H9 (cell line): ENCODE measurements around the gene ZNF607. TPM values are rescaled to one million over a fixed set of nuclear protein-coding genes. Genes with fewer than 3 reads are reported as not detected.

ENCODE experiments used
- DNase-seq: peaks from one replicate; pipeline ENCODE4 v3.0.0-alpha.2; 2017
- H2AFZ ChIP-seq: one replicate; pipeline ENCODE4 v1.6.1; 2013; ENCODE audit warnings: mild to moderate bottlenecking, low read length, control low read depth, moderate library complexity
- H2AK5ac ChIP-seq: 2 replicates; pipeline ENCODE4 v1.6.1; 2013; ENCODE audit warnings: low read length, control low read depth, mixed read lengths; ENCODE audit not compliant: insufficient read length
- H2BK120ac ChIP-seq: one replicate; pipeline ENCODE4 v1.6.1; 2013; ENCODE audit warnings: low read depth, mild to moderate bottlenecking, low read length, control low read depth, inconsistent platforms; ENCODE audit not compliant: poor library complexity, severe bottlenecking
- H2BK12ac ChIP-seq: 2 replicates; pipeline ENCODE4 v1.6.1; 2013; ENCODE audit warnings: low read length, control low read depth, mixed read lengths, low read depth; ENCODE audit not compliant: insufficient read length
- H2BK15ac ChIP-seq: 2 replicates; pipeline ENCODE4 v1.6.1; 2013; ENCODE audit warnings: low read depth, low read length, control low read depth
- H2BK20ac ChIP-seq: one replicate; pipeline ENCODE4 v1.6.1; 2013; ENCODE audit warnings: low read depth, mild to moderate bottlenecking, low read length, control low read depth, inconsistent platforms; ENCODE audit not compliant: poor library complexity, severe bottlenecking
- H2BK5ac ChIP-seq: 2 replicates; pipeline ENCODE4 v1.6.1; 2013; ENCODE audit warnings: low read length, control low read depth, mixed read lengths; ENCODE audit not compliant: insufficient read length
- H3K14ac ChIP-seq: 2 replicates; pipeline ENCODE4 v1.6.1; 2013; ENCODE audit warnings: low read length, control low read depth; ENCODE audit not compliant: insufficient read depth
- H3K18ac ChIP-seq: 2 replicates; pipeline ENCODE4 v1.6.1; 2013; ENCODE audit warnings: low read depth, mild to moderate bottlenecking, mixed read lengths, low read length, control low read depth; ENCODE audit not compliant: insufficient read length
- H3K23ac ChIP-seq: 2 replicates; pipeline ENCODE4 v1.6.1; 2013; ENCODE audit warnings: low read length, control low read depth, mixed read lengths, low read depth; ENCODE audit not compliant: insufficient read length
- H3K23me2 ChIP-seq: 2 replicates; pipeline ENCODE4 v1.6.1; 2013; ENCODE audit warnings: low read depth, mild to moderate bottlenecking, mixed read lengths, low read length, control low read depth; ENCODE audit not compliant: insufficient read length, poor library complexity, severe bottlenecking
- H3K27ac ChIP-seq: 2 replicates; pipeline ENCODE4 v1.5.1; 2013; ENCODE audit warnings: low read length, control low read depth, mixed read lengths, low read depth; ENCODE audit not compliant: insufficient read length
- H3K27me3 ChIP-seq: 2 replicates; pipeline ENCODE4 v1.6.1; 2013; ENCODE audit warnings: low read length, control low read depth, inconsistent platforms; ENCODE audit not compliant: insufficient read depth
- H3K4ac ChIP-seq: 2 replicates; pipeline ENCODE4 v1.6.1; 2013; ENCODE audit warnings: low read depth, mild to moderate bottlenecking, control low read depth, inconsistent platforms, low read length, moderate library complexity
- H3K4me1 ChIP-seq: 2 replicates; pipeline ENCODE4 v1.6.1; 2013; ENCODE audit warnings: low read length, control low read depth, inconsistent platforms; ENCODE audit not compliant: insufficient read depth
- H3K4me2 ChIP-seq: 2 replicates; pipeline ENCODE4 v1.6.1; 2013; ENCODE audit warnings: low read length, control low read depth, mixed read lengths; ENCODE audit not compliant: insufficient read length, insufficient read depth
- H3K56ac ChIP-seq: 2 replicates; pipeline ENCODE4 v1.6.1; 2013; ENCODE audit warnings: low read depth, mild to moderate bottlenecking, mixed read lengths, low read length, control low read depth; ENCODE audit not compliant: insufficient read length
- H3K79me1 ChIP-seq: 2 replicates; pipeline ENCODE4 v1.6.1; 2013; ENCODE audit warnings: low read depth, mild to moderate bottlenecking, moderate library complexity, low read length, control low read depth, inconsistent platforms; ENCODE audit not compliant: insufficient read depth, poor library complexity, severe bottlenecking
- H3K79me2 ChIP-seq: 2 replicates; pipeline ENCODE4 v1.6.1; 2013; ENCODE audit warnings: low read length, control low read depth, inconsistent platforms; ENCODE audit not compliant: insufficient read depth
- H3K9ac ChIP-seq: 2 replicates; pipeline ENCODE4 v1.6.1; 2013; ENCODE audit warnings: low read length, control low read depth, mixed read lengths; ENCODE audit not compliant: insufficient read length; ENCODE audit errors: extremely low read depth
- H3K9me3 ChIP-seq: one replicate; pipeline ENCODE4 v1.6.1; 2013; ENCODE audit warnings: low read depth, low read length, inconsistent platforms; ENCODE audit not compliant: control insufficient read depth
- H3T11ph ChIP-seq: one replicate; pipeline ENCODE4 v1.6.1; 2013; ENCODE audit warnings: mild to moderate bottlenecking, low read length, control low read depth, inconsistent platforms
- H4K20me1 ChIP-seq: one replicate; pipeline ENCODE4 v1.6.1; 2013; ENCODE audit not compliant: control insufficient read depth, insufficient read length, insufficient read depth
- H4K5ac ChIP-seq: 2 replicates; pipeline ENCODE4 v1.6.1; 2013; ENCODE audit warnings: low read depth, mild to moderate bottlenecking, mixed read lengths, low read length, control low read depth; ENCODE audit not compliant: insufficient read length
- H4K8ac ChIP-seq: replicated peaks from 2 replicates; pipeline ENCODE4 v1.6.1; 2013; ENCODE audit warnings: low read length, control low read depth, mixed read lengths, low read depth; ENCODE audit not compliant: insufficient read length
- H4K91ac ChIP-seq: 2 replicates; pipeline ENCODE4 v1.6.1; 2013; ENCODE audit warnings: low read depth, mild to moderate bottlenecking, moderate library complexity, mixed read lengths, low read length, control low read depth; ENCODE audit not compliant: insufficient read length
- H3K27ac Mint-ChIP-seq, 3 experiments: 2 replicates in 2 of 3; 3 replicates in 1 of 3; pipeline ENCODE4 v1.8.0; 2020 to 2021; ENCODE audit warnings: mixed read lengths in 3 of 3, mild to moderate bottlenecking in 1 of 3, moderate library complexity in 1 of 3
- H3K27me3 Mint-ChIP-seq: 2 replicates; pipeline ENCODE4 v1.8.0; 2021; ENCODE audit warnings: low read depth, mild to moderate bottlenecking, moderate library complexity, mixed read lengths
- H3K36me3 Mint-ChIP-seq, 3 experiments: 2 replicates in 2 of 3; 3 replicates in 1 of 3; pipeline ENCODE4 v1.8.0; 2020 to 2021; ENCODE audit warnings: low read depth in 3 of 3, mixed read lengths in 3 of 3; ENCODE audit not compliant: insufficient read depth in 1 of 3
- H3K4me1 Mint-ChIP-seq, 2 experiments: 2 replicates each; pipeline ENCODE4 v1.8.0; 2020; ENCODE audit warnings: mixed read lengths in 2 of 2
- H3K4me3 Mint-ChIP-seq, 2 experiments: 2 replicates in 1 of 2; 3 replicates in 1 of 2; pipeline ENCODE4 v1.8.0; 2020 to 2021; ENCODE audit warnings: mild to moderate bottlenecking in 2 of 2, mixed read lengths in 2 of 2, moderate library complexity in 1 of 2
- H3K9me3 Mint-ChIP-seq, 2 experiments: 2 replicates in 1 of 2; 3 replicates in 1 of 2; pipeline ENCODE4 v1.8.0; 2020; ENCODE audit warnings: mild to moderate bottlenecking in 2 of 2, mixed read lengths in 2 of 2, moderate library complexity in 1 of 2
- WGBS: extraction: QIAGEN DNeasy Blood & Tissue Kit; methylation state at CpG from one replicate; pipeline ENCODE4 v1.1.7; 2013; ENCODE audit warnings: missing lambda C conversion rate, low lambda C conversion rate, mixed read lengths; ENCODE audit not compliant: insufficient read length; ENCODE audit errors: extremely low coverage; 5-methylcytosine and 5-hydroxymethylcytosine counted together
- long read RNA-seq: library from polyadenylated mRNA; unstranded; transcript quantifications from one replicate; pipeline ENCODE4 v2.0.0, GENCODE V29; 2020
- total RNA-seq: library from RNA; stranded (reverse); gene quantifications from 2 replicates; pipeline ENCODE4 v1.2.1, GENCODE V29; 2021
- TF ChIP-seq, protein P1 (sequence below): fragments of 200-600 bp; sonication (generic); conservative IDR thresholded peaks from 3 replicates; pipeline ENCODE4 v1.8.0; 2021; ENCODE audit warnings: antibody characterized with exemption, mild to moderate bottlenecking

Gene ZNF607
- total RNA-seq = 24.3 and 27.5 TPM in 2 replicates
- long read RNA-seq, full-length matches to known transcripts = 30 of 102 reads
- long read RNA-seq, partial matches to known transcripts = 1 of 102 reads
- long read RNA-seq, other reads (novel, unspliced or antisense) = 71 of 102 reads

DNA sequence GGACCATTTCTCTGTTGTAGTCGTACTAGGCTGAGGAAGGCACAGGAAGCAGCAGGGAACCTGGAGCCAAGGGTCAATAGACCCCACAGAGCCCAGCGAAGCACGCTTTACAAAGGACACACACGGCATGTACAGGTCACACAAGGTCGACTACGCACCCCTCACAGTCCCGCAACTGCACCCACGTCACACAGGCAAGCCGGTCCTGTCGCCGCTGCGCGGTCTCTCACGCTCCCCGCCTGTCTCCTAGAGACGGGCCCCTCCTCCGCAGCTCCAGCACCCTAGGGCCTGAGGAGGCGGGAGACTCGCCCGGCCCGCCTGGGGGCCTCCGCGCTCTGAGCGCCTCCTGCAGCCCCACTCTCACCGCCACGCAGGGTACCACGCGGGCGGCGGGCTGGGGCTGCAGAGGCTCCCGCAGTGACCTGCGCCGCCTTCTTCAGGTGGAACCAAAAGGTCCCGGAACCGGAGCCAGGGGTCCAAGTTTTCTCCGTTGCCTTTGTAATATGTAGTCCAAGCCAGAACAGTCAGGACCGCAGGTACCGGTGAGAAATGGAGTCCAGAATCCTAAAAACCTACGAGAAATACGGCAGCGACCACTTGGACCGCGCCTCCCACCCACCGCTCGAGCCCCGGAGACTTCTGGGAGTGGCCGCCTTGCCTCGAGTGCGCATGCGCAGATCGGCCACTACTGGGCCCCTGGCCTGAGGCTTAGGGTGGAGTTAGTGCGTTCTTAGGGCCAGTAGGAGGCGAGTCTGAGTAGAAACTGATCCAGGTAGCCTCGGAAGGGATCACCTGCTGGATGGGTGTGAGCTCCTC is at the start of gene ZNF607:
Gene ZNF607, minus strand, starts transcription at position 651 of the 816 bp plus-strand sequence. CDS start 8,143 bp downstream, outside the sequence.
- no CpG with 5 or more reads among the region's 54 CpGs for WGBS
- no peak within 1 kb of the TSS for H2BK20ac ChIP-seq
- peaks cover 1% of the 10 kb centered on the region; the same call in 1 of the 2 replicates for H3K79me2 ChIP-seq
- peak; percentile 97 for DNase-seq
- Mint-ChIP-seq H3K36me3 (peaks cover 5 to 13% (median 11%) of the 10 kb centered on the region in 3 experiments; a peak in 5 of 7 replicates), H3K4me3 (peak within 1 kb of the TSS; percentile 97 to 98), H3K4me1 (peaks cover 27 to 29% of the 10 kb centered on the region in 2 experiments), H3K27me3 (no peaks in the 10 kb centered on the region; the same call in 1 of the 2 replicates), H3K9me3 (no peaks in the 10 kb centered on the region), H3K27ac (peak within 1 kb of the TSS; percentile 43 to 95 (median 89); a peak in 4 of 7 replicates)
- no peak within 1 kb of the TSS for H3K27ac ChIP-seq
- no peaks in the 10 kb centered on the region for H3K9me3 ChIP-seq
- H2BK120ac ChIP-seq = no peak within 1 kb of the TSS
- H3K23ac ChIP-seq = no peak within 1 kb of the TSS
- no peaks in the 10 kb centered on the region for H3K27me3 ChIP-seq
- H4K91ac ChIP-seq = no peak within 1 kb of the TSS
- no peak within 1 kb of the TSS for H3K56ac ChIP-seq
- H3K23me2 ChIP-seq = peaks cover 5% of the 10 kb centered on the region
- H2BK15ac ChIP-seq = no peak within 1 kb of the TSS
- H4K20me1 ChIP-seq = no peaks in the 10 kb centered on the region
- H2BK5ac ChIP-seq = no peak within 1 kb of the TSS
- H3K9ac ChIP-seq = peak within 1 kb of the TSS; percentile 32
- TF ChIP-seq, protein P1, sequence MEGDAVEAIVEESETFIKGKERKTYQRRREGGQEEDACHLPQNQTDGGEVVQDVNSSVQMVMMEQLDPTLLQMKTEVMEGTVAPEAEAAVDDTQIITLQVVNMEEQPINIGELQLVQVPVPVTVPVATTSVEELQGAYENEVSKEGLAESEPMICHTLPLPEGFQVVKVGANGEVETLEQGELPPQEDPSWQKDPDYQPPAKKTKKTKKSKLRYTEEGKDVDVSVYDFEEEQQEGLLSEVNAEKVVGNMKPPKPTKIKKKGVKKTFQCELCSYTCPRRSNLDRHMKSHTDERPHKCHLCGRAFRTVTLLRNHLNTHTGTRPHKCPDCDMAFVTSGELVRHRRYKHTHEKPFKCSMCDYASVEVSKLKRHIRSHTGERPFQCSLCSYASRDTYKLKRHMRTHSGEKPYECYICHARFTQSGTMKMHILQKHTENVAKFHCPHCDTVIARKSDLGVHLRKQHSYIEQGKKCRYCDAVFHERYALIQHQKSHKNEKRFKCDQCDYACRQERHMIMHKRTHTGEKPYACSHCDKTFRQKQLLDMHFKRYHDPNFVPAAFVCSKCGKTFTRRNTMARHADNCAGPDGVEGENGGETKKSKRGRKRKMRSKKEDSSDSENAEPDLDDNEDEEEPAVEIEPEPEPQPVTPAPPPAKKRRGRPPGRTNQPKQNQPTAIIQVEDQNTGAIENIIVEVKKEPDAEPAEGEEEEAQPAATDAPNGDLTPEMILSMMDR = peak; percentile 77
- no peak within 1 kb of the TSS for H4K5ac ChIP-seq
- no peak within 1 kb of the TSS for H2AK5ac ChIP-seq
- H3K18ac ChIP-seq = no peak within 1 kb of the TSS
- H3K14ac ChIP-seq = no peak within 1 kb of the TSS
- H3K4ac ChIP-seq = no peak within 1 kb of the TSS
- H3K79me1 ChIP-seq = no peaks in the 10 kb centered on the region
- peaks cover 8% of the 10 kb centered on the region; the same call in 1 of the 2 replicates for H3K4me1 ChIP-seq
- H3T11ph ChIP-seq = no peak within 1 kb of the TSS
- H2BK12ac ChIP-seq = no peak within 1 kb of the TSS
- H2AFZ ChIP-seq = no peak within 1 kb of the TSS
- H4K8ac ChIP-seq = no peak within 1 kb of the TSS
- H3K4me2 ChIP-seq = peak within 1 kb of the TSS; percentile 64
